NCI-H2029 (cell line): ENCODE measurements around the gene FNDC3B.

Source experiments
- DNase-seq: peaks from one replicate; lab custom pipeline; 2025; lab: John Stamatoyannopoulos, UW

The FNDC3B gene

DNA sequence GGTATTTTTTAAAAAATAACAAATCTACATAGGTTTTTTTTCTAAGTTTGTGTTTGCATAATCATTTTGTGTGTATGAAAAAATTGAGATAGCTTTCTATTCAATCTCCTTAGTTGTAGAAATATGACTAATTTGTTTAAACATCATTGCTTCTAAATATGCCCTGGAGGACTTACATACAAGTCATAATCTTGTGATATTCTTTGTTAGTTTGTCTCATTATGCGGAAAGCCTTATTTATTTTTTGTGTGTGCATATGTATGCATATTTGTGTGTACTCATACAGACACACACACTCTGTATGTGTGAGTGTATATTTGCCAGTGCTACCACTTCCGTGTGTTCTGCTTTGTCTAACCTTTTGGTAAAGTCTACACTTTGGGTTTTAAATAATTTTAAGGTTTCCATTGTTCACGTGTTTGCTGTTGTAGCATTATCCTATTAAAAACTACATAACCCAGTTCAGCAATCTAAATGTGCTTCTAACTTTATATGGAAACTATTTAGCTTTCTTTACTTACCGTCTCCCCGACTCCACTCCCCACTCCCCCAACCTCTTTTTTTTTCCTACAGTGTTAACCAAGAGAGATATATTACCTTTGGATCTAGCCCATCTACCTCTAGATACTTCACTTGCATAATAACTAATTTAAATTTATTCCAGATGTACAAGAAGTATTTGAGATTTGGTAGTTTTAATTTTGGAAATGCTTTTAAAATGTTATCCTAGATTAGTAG, 111.7 kb downstream of the FNDC3B start:
- no peak for DNase-seq

GRCh38 chr3:172151651-172152649, 112.6 kb downstream of the FNDC3B start:
- no peak for DNase-seq

- peak; percentile 26 for DNase-seq
Measured at GRCh38 chr3:172152874-172153273, 113.5 kb downstream of the FNDC3B start.

DNA sequence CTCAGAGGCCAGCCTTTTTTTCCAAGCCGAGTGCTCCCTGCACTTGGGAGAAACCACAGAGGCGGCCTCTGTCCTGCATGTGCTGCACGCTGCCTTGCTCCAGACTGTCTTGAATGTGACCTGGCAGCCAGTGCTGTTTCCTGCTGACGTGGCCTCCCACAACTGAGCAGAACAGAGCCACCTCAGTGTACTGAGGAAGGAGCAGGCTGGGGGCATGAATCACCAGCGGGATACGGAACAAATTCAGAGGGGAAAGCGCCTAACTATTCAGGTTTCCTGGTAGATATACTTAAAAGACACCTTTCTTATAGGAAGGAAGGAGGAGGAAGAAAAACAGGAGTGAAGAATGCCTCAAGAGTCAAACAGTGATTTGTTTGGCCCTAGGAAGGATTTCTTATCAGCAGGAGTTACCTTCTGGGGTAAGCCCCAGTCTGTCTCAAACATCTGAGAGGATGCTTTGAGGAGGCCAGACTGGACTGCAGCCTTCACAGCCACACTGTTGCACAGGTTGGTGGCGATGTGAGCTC, 114.0 kb downstream of the FNDC3B start:
- no peak for DNase-seq

DNA sequence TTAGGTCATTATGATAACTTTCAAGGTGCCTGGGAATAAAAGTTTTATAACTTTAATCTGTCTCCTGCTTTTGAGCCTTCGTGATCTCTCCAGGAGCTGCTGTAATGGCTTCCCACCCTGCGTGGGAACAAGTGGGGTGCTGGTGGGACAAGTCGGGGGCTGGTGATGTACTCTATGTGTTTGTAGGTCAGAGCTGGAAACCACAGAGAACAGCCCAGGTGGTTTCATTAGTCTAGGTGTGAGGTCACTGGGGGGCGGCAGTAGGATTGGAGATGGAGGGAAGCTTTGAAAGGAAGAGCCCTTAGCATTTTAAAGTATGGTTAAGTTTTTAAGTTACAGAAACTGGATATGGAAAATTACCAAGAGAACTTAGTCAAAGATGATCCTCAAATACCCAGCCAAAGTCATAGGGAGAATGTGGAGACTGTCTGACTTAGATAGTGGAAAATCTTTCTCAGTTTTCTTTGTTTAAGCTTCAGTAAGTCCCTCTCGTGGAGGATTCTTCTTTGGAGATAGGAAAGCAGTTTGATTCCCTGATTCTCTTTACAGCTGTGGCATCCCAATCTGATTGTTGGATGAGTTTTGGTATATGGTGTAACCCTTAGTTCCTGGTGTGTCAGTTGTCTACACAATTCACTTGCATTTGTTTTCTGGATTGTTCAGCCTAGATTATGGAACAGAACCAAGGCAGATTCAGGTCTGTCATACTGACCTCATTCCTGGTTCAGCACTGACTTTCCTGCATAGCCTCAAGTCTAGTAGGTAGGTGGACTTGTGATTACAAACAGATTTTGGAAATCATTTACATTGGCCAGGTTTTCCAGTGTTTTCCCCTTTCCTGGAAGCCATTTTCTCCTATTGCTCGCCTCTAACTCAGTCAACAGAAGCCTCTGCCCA, 115.6 kb downstream of the FNDC3B start:
- no peak for DNase-seq

DNA sequence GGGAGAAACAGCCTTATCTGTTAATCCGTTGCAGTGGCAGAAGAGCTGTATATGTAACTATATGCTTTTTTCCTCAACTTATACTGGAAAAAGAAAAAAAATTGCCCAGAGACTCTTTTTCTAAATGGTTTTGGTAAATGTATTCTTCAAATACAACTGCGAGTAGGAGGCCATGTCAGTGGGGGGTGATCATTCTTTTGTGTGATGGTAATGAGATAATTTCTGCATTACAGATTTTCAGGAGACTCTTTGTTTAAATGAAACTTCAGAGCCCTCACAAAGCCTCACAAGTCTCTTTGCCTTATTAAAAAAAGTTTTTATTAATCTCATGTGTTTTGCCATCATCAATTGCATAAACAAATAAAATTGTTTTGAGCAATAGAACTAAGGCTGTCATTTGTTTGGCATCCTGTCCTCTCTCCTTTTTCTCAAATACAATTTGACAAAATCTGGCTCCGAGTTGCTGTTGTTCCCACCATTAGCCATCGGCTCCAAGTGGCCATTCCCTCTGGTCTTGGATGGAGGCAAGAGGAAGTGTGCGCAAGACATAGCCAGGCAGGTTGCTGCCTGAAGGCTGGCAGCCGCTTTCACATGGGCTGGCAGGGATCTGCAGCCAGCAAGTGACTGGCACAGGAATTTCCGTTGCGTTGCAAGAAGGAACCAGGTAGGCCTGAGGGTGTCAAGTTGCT, 116.7 kb downstream of the FNDC3B start:
- peak; percentile 39 for DNase-seq

GRCh38 chr3:172156586-172156955, 117.2 kb downstream of the FNDC3B start:
- DNase-seq, result no peak

DNA sequence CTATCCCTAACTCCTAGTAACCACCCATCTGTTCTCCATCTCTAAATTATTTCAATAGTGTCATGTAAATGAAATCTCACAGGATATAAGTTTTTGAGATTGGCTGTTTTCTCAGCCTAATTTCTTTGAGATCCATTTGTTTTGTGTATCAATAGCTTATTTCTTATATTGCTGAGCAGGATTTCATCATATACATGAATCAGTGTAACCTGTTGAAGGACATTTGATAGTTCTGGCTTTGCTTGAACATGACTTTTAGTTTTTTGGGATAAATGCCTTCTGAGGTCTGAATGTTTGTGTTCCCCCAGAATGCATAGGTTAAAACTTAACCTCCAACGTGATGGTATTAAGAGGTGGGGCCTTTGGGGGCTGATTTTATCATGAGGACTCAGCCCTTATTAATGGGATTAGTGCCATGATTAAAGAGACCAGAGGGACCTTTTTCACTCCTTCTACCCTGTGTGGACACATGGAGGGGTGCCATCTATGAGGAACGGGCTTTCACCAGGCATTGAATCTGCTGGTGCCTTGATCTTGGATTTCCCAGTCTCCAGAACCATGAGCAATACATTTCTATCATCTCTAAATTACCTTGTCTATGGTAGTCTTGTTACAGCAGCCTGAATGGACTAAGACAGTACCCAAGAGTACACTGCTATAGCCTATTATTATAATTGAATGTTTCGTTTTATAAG, 118.3 kb downstream of the FNDC3B start:
- DNase-seq, result no peak

- DNase-seq, result no peak
Measured at GRCh38 chr3:172158741-172159140, 119.4 kb downstream of the FNDC3B start.

GRCh38 chr3:172159376-172159775, 120.0 kb downstream of the FNDC3B start:
- no peak for DNase-seq

DNA sequence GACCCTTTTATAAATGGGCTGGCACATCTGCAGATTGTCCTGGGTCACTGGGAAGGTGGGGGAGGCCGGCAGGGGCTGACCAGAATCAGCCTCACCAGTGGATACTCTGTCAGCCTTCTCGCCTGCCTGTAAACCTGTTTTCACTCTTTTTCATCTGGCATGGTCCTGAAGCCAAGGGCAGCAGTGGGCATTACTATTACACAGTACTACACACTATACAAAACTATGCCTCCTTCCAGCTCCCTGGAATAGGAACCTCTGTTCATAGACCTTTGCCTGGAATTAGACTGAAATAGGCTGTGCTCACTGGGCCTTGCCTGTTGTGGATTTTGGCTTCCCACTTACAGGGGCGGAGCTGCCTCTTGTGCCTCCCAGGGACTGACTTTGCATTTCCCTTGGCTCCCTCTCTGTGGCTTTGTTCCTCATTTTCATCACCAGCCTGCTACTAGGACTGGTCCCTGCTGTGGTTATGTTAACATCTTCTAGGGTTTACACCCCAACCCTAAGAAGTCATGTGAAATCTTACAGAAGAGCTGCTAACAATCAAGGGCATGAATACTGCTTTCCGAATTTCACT, 120.7 kb downstream of the FNDC3B start:
- DNase-seq, result no peak

DNA sequence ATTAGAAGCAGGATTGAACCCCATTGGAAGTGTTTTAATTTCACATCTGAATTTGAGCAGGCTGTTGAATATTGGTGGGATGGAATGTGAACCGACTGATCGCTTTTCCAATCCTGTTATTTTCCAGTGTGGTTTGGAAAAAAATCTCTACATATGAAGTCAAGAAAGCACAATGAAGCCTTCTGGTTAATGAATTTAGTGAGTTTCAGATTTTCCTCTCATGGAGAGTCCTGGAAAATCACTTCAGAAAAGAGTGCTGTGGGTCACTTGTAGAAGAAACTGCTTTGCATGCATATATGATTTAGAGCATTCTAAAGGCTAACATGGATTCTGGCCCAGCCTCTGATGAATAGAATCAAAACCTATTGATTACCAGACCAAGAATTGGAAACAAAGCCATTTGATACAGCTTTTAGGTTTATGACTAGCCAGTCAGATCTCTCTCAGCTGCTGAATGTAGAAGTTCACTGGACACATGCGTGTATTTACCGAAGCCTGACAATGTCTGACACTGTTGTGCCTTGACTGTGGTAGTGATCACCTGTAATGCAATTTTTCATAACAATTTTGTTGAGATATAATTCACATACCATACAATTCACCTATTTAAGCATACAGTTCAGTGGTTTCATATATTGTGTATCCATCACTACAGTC, 121.9 kb downstream of the FNDC3B start:
- DNase-seq, result no peak

- no peak for DNase-seq
Measured at GRCh38 chr3:172161959-172162358, 122.6 kb downstream of the FNDC3B start.

DNA sequence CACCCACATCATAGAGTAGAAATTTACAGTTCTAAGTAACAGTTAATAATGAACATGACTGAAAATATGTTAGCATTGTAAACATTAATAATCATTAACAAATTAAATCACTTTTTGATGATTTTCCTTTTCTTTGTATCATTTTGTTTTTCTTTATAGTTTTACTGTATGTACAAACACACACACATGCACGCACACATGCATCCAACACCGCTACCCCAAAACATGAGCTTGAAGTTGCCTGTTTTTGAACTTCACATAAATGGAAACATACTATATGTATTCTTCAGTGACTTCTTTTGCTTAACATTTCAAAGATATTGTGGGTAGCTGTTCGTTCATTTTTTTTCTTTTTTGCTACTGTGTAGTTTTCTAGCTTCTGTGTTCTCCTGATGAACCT, 123.9 kb downstream of the FNDC3B start:
- DNase-seq, result no peak

- DNase-seq, result no peak
Measured at GRCh38 chr3:172164620-172165362, 125.4 kb downstream of the FNDC3B start.

- no peak for DNase-seq
Measured at GRCh38 chr3:172166261-172166660, 126.9 kb downstream of the FNDC3B start.

DNA sequence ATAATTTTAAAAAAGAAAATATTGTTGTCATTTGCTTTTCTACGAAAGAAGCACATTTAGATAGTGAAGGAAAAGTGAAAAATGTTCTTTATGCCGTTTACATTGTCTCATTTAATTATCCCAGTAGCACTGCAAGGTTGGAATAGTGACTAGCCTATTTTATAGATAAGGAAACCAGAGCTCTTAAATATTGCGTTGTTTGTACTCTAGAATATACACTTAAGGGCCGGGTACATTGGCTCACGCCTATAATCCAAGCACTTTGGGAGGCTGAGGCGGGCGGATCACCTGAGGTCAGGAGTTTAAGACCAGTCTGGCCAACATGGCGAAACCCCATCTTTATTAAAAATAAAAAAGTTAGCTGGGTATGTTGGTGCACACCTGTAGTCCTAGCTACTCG, 127.5 kb downstream of the FNDC3B start:
- no peak for DNase-seq

DNA sequence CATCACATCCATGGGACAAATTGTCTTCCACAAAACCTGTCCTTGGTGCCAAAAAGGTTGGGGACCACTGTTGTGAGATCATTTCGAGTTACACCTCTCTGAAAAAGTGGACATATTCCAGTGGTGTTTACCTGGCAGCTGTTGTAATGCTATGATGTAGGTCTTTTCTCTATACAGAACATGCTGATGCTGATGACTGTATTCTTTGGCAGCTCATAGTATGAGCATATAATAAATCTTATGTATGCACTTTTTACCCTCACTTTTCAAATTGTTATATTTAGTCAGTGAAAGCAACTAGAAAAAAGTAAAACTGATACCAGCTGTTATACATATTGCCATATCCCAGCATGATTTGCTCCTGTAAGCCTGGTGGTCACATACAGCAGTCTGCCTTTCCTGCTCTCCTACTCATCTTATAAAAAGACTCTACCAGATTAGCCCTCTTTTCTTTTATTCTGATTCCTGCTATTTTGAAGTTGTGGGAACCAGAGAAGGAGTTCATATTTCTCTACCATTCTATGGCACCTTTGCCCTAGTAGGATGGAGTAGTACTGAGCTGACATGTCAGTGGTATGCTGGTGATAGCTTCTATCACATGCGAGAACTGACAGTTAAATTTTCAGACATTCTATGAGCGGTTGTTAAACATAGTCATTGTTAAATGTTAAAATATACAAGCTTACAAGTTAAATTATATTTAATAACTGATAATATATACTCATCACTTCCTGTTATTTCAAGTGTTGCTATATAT, 128.7 kb downstream of the FNDC3B start:
- no peak for DNase-seq
